HepG2 (cell line): Measurements from ENCODE around the gene CREG2. TPM values are rescaled to one million over a fixed set of nuclear protein-coding genes. Genes with fewer than 3 reads are reported as not detected.
A peak's percentile ranks its signal among the peaks of the same experiment; 100 is the strongest.

Source experiments
- GFI1 ChIP-seq: sonication (generic); formaldehyde crosslinking; IDR thresholded peaks from 2 replicates; pipeline ENCODE4 v1.5.0; 2020; ENCODE audit warnings: missing genetic modification reagents, mild to moderate bottlenecking, borderline replicate concordance
- KLF11 ChIP-seq: IDR thresholded peaks from 2 replicates; pipeline ENCODE4 v1.6.1; 2016; ENCODE audit warnings: missing compliant biosample characterization
- MIXL1 ChIP-seq: IDR thresholded peaks from 2 replicates; pipeline ENCODE4 v1.6.1; 2016
- NR2C2 ChIP-seq: sonication (generic); formaldehyde crosslinking; IDR thresholded peaks from 2 replicates; pipeline ENCODE4 v1.4.0; 2020; ENCODE audit warnings: missing genetic modification reagents, mild to moderate bottlenecking, moderate library complexity, borderline replicate concordance
- REPIN1 ChIP-seq: sonication (generic); formaldehyde crosslinking; IDR thresholded peaks from 2 replicates; pipeline ENCODE4 v1.8.0; 2022; ENCODE audit warnings: missing genetic modification reagents, low read depth, mild to moderate bottlenecking, borderline replicate concordance
- ZNF136 ChIP-seq: sonication (generic); formaldehyde crosslinking; IDR thresholded peaks from 2 replicates; pipeline ENCODE4 v1.8.1; 2022; ENCODE audit warnings: low read depth, mild to moderate bottlenecking, moderate library complexity, missing genetic modification reagents
- ZNF317 ChIP-seq: sonication (generic); formaldehyde crosslinking; IDR thresholded peaks from 2 replicates; pipeline ENCODE4 v1.5.0; 2020; ENCODE audit warnings: mild to moderate bottlenecking, missing genetic modification reagents
- ZNF510 ChIP-seq: sonication (generic); formaldehyde crosslinking; IDR thresholded peaks from 2 replicates; pipeline ENCODE4 v1.4.0; 2020; ENCODE audit warnings: low read depth, mild to moderate bottlenecking, missing genetic modification reagents
- polyA plus RNA-seq, 8 experiments: library from polyadenylated mRNA; depleted of rRNA in 3 of 8; stranded (reverse) in 7 of 8; unstranded in 1 of 8; fragments of >200 nt; fragmentation: Illumina TruSeq in 4 of 8; extraction: Trizol in 4 of 8; gene quantifications; 2 replicates each; pipeline versions ENCODE4 v1.2.1 to v1.2.3, GENCODE V29; 2011 to 2016; ENCODE audit warnings: low read depth in 4 of 8, missing spikeins in 1 of 8, mixed read lengths in 1 of 8; ENCODE audit not compliant: insufficient read depth in 1 of 8
- total RNA-seq, 5 experiments: library from RNA; depleted of rRNA; stranded (reverse); fragments of >200 nt; fragmentation: Illumina TruSeq; extraction: Trizol; gene quantifications; 2 replicates each; pipeline ENCODE4 v1.2.3, GENCODE V29; 2016; ENCODE audit warnings: low read depth in 1 of 5
- TF ChIP-seq, protein P1 (sequence below): IDR thresholded peaks from 2 replicates; pipeline ENCODE4 v1.6.1; 2018; ENCODE audit warnings: missing genetic modification reagents, mild to moderate bottlenecking, missing compliant biosample characterization
- TF ChIP-seq, protein P2 (sequence below): sonication (generic); formaldehyde crosslinking; IDR thresholded peaks from 2 replicates; pipeline ENCODE4 v1.4.0; 2020; ENCODE audit warnings: missing genetic modification reagents, borderline replicate concordance
- TF ChIP-seq, protein P3 (sequence below), 2 experiments: sonication (generic) in 1 of 2; formaldehyde crosslinking in 1 of 2; IDR thresholded peaks; 2 replicates each; pipeline versions ENCODE4 v1.5.1 to v1.6.1; 2011 to 2020; ENCODE audit warnings: borderline replicate concordance in 1 of 2, low read depth in 1 of 2, low read length in 1 of 2, mild to moderate bottlenecking in 1 of 2, missing genetic modification reagents in 1 of 2, moderate library complexity in 1 of 2
- TF ChIP-seq, protein P4 (sequence below): sonication (generic); formaldehyde crosslinking; conservative IDR thresholded peaks from 2 replicates; pipeline ENCODE4 v1.4.0; 2020; ENCODE audit warnings: missing genetic modification reagents
- TF ChIP-seq, protein P5 (sequence below): fragments of 450-650 bp; IDR thresholded peaks from 2 replicates; pipeline ENCODE4 v1.6.1; 2017; ENCODE audit warnings: mild to moderate bottlenecking

CREG2 gene
- total and polyA plus RNA-seq, 2 of the 13 experiments (the other 11 are each of a cell fraction or from before 2014, with no cell fraction given) = 0.18 to 0.26 TPM

DNA sequence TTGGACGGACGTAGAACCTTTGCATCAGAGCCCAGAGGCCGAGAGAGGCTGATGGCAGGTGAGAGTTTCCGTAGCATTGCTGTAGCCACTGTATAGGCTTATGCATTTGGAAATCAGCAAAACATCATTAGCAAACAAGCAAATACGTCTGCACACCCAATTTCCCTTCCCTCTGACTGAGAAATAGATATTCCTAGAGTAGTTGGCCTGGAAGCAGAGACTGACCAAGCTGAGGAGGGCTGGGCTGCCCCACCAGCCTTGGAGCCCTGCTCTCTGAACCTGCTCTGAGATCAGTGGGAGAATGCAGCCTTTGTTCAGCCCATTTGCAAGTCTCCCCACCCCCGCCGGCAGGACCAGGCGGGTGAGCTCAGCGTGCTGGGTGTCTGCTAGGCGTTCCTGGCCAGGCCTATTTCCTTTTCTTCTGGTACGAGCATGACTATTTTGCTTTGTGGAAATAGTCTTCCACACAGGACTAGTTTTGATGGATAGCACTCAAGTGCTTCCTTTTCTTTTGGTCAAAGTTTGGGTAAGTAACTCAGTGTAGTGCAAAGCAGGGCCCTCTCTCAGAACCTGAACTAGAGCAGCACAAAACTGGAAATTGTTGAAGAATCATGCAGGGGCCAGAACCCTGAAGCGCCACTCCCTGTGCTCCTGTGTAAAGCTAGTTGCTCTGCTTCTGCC lies 56.9 kb downstream of the CREG2 start (continued):
- TF ChIP-seq, protein P1, sequence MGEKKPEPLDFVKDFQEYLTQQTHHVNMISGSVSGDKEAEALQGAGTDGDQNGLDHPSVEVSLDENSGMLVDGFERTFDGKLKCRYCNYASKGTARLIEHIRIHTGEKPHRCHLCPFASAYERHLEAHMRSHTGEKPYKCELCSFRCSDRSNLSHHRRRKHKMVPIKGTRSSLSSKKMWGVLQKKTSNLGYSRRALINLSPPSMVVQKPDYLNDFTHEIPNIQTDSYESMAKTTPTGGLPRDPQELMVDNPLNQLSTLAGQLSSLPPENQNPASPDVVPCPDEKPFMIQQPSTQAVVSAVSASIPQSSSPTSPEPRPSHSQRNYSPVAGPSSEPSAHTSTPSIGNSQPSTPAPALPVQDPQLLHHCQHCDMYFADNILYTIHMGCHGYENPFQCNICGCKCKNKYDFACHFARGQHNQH = peak; percentile 71
- peak; percentile 72; the same call in 1 of the 2 replicates for TF ChIP-seq REPIN1
- TF ChIP-seq, protein P2, sequence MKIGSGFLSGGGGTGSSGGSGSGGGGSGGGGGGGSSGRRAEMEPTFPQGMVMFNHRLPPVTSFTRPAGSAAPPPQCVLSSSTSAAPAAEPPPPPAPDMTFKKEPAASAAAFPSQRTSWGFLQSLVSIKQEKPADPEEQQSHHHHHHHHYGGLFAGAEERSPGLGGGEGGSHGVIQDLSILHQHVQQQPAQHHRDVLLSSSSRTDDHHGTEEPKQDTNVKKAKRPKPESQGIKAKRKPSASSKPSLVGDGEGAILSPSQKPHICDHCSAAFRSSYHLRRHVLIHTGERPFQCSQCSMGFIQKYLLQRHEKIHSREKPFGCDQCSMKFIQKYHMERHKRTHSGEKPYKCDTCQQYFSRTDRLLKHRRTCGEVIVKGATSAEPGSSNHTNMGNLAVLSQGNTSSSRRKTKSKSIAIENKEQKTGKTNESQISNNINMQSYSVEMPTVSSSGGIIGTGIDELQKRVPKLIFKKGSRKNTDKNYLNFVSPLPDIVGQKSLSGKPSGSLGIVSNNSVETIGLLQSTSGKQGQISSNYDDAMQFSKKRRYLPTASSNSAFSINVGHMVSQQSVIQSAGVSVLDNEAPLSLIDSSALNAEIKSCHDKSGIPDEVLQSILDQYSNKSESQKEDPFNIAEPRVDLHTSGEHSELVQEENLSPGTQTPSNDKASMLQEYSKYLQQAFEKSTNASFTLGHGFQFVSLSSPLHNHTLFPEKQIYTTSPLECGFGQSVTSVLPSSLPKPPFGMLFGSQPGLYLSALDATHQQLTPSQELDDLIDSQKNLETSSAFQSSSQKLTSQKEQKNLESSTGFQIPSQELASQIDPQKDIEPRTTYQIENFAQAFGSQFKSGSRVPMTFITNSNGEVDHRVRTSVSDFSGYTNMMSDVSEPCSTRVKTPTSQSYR = peak; percentile 87
- TF ChIP-seq, protein P3, sequence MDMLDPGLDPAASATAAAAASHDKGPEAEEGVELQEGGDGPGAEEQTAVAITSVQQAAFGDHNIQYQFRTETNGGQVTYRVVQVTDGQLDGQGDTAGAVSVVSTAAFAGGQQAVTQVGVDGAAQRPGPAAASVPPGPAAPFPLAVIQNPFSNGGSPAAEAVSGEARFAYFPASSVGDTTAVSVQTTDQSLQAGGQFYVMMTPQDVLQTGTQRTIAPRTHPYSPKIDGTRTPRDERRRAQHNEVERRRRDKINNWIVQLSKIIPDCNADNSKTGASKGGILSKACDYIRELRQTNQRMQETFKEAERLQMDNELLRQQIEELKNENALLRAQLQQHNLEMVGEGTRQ (IDR thresholded peaks at IDR 0.05; ENCODE audit: low read depth, low read length) = no peak
- TF ChIP-seq, protein P3 (CRISPR knock-in tag; IDR thresholded peaks at IDR 0.05; ENCODE audit: borderline replicate concordance) = no peak
- TF ChIP-seq ZNF510 (CRISPR knock-in tag) = peak; percentile 87; the same call in 1 of the 2 replicates
- TF ChIP-seq, protein P4, sequence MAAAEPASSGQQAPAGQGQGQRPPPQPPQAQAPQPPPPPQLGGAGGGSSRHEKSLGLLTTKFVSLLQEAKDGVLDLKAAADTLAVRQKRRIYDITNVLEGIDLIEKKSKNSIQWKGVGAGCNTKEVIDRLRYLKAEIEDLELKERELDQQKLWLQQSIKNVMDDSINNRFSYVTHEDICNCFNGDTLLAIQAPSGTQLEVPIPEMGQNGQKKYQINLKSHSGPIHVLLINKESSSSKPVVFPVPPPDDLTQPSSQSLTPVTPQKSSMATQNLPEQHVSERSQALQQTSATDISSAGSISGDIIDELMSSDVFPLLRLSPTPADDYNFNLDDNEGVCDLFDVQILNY (CRISPR knock-in tag) = no peak
- TF ChIP-seq NR2C2 = peak; percentile 21; the same call in 1 of the 2 replicates
- TF ChIP-seq GFI1 = no peak
- TF ChIP-seq ZNF317 (CRISPR knock-in tag) = peak; percentile 42; the same call in 1 of the 2 replicates
- peak; percentile 54 for TF ChIP-seq MIXL1
- TF ChIP-seq ZNF136 (CRISPR knock-in tag) = peak; percentile 47; the same call in 1 of the 2 replicates
- no peak; the same call in 1 of the 2 replicates for TF ChIP-seq KLF11 (CRISPR knock-in tag)
- TF ChIP-seq, protein P5, sequence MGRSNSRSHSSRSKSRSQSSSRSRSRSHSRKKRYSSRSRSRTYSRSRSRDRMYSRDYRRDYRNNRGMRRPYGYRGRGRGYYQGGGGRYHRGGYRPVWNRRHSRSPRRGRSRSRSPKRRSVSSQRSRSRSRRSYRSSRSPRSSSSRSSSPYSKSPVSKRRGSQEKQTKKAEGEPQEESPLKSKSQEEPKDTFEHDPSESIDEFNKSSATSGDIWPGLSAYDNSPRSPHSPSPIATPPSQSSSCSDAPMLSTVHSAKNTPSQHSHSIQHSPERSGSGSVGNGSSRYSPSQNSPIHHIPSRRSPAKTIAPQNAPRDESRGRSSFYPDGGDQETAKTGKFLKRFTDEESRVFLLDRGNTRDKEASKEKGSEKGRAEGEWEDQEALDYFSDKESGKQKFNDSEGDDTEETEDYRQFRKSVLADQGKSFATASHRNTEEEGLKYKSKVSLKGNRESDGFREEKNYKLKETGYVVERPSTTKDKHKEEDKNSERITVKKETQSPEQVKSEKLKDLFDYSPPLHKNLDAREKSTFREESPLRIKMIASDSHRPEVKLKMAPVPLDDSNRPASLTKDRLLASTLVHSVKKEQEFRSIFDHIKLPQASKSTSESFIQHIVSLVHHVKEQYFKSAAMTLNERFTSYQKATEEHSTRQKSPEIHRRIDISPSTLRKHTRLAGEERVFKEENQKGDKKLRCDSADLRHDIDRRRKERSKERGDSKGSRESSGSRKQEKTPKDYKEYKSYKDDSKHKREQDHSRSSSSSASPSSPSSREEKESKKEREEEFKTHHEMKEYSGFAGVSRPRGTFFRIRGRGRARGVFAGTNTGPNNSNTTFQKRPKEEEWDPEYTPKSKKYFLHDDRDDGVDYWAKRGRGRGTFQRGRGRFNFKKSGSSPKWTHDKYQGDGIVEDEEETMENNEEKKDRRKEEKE = no peak
